ENCODE measurements around the gene CTRB1.
"Not testable (repeated sequence)": the region's sequence is repeated elsewhere in the genome, so short reads cannot be mapped to it uniquely, and the experiment has no call there.

CTRB1 gene

DNA sequence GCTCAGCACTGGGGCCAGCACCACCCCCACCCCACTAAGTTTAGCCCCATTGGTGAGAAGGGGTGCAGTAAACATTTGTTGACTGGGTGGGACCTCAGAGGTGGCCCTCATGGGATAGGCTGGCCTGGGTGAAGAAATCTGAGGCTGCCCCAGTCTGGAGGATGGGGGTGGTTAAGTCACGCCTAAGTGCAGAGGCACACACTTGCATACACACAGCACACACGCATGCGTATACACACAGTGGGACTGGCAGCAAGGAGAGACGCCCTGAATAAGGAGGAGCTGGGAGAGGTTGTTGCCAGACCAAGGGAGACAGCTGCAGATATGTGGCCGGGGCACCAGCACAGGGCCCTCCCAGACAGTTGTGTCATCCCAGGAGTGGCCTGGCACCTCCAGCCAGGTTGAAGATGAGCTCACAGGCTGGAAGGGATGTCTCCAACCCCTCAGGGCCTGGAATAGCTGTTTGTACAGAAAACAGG, 35.6 kb downstream of the CTRB1 start:
- no peak for DNase-seq (ENCODE audit: low read depth)

DNA sequence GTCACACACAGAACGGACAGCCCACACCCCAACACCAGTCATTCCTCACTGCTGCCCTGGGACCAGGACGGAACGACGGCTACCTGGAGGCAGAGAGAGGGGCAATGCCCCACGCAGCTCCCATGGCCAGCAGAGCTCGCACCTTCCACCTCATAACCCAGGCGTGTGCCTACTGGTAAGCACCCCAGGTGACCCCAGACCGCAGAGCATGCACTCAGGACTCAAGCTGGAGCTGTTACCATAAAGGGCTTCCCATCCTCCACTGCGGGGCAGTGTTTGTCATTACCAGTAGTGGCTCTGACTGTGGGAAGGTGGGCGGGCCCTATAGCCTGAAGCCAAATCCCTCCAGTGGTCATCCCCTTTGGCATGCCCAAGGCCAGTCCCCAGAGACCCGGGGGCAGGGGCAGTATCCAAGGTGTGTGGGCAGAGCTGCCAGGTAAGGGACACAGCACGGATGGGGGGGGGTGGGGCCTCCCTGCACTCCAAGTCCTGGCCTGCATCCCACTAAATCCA, 37.3 kb downstream of the CTRB1 start:
- no peak for DNase-seq (ENCODE audit: low read depth)

DNA sequence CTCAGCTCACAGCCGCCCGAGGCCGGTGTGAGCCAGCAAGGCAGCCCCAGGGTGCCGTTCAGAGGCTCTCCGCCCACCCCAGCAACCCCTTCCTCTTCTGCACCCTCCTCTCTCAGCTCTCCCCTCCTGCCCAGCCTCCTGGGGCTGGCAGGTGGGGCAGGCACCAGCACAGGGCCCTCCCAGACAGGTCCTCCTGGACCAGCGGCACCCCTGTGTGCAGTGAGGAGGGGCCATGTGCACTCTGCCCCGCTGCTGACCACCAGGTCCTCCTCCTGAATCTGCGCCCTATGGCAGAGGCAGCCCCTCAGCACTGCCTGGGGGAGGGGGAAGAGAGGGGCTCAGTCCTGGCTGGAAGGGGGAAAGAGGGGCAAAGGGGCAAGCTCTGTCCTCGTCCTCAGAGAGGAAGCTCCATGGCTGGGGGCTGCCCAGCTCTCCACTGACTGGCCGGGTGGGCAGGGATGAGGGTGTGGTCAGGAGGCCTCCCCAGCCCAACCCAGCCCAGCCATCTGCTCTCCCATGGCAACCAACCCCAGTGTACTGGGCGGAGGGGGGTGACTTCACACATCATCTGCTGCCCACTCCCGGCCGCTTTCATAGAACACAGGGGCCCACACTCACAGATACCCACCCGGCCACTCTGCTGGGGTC, 38.0 kb downstream of the CTRB1 start:
- DNase-seq (ENCODE audit: low read depth), result no peak

DNA sequence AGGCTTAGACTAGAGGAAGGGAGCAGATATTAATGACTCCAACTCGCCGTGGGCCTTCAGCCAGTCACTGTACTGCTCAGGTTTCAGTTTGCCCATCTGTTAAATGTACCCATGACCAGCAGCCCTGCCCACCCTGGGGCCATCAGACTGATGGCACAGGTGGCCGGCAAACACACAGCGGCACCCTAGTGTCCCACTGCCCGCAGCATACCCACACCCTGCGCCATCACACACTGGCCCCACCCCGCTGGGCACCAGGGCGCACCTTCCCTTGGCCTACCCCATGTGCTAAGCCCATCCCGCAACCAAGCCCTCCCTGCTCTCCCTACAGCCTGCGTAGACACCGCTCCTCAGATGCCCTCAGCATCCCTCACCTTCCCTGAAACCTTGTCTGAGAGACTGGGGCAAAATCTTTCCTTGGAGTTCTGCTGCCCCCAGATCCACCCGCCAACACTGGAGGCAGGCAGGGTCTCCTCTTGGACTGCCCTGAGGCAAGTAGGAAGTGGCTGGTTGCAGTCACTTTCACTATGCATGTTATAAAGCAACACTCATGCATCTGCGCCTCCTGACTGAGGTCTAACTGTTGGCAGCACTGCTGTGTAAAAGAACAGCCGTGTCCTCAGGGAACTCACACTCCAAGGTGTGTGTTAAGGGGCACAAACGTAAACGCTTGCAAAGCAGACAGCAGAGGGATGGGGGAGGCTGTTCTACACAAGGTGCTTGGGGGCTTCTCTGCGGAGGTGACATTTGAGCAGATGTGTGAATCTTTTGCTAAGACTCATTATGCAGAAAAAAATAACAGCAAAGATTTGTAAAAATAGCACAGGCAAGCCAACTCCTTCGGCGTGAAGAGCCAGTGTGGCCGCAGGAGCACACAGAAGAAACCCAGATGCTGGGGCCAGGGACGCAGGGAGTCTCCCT, 39.4 kb downstream of the CTRB1 start:
- DNase-seq (ENCODE audit: low read depth), result no peak

DNA sequence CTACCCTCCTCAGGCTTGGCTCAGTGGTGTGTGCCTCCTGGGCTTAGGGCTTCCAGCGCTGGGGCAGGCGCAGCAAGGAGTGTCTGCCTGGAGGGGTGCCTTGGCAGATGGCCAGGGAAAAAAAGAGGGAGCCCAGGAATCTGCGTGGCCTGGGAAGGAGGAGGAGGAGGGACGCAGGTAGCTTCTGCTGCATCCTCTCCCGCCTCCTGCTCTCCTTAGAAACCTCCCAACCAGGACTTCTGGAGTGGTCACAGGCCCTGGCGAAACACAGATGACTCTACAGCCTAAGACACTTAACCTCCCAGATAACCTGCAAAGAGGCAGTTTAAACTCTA, 40.0 kb downstream of the CTRB1 start:
- no peak for DNase-seq (ENCODE audit: low read depth)

DNA sequence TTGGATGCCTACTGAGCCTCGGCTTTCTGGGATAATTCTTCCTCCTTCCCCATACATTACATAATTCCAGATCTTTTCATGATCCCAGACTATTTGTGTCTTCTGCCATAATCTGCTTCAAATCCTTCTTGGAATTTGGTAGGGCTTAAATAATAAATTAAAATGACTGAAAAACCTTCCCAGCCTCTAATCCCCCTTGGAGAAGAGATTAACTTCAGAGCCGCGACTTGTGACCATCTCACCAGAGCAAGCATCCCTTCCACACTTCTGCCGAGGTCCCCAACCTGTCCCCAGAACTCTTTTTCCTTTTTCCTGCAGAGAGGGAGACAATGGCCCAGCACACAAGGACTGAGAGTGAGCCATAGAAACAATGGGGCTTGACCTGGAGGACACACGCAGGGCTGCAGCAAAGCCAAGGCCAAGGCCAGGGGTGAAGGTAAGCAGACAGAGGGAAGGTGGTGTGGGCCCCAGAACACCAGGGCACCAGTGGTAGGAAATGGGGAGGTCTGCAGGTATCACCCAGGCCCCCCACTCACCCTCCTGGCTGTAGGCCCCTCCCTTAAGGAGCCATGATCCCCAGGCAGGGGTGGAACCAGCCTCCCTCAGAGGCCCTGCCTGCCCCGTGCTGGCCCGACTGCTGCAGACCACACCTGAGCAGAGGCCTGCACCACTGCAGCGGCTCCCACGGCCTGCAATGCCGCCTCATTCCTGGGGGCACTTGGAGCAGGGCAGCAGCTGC, 42.2 kb downstream of the CTRB1 start:
- DNase-seq (ENCODE audit: low read depth), result no peak

DNA sequence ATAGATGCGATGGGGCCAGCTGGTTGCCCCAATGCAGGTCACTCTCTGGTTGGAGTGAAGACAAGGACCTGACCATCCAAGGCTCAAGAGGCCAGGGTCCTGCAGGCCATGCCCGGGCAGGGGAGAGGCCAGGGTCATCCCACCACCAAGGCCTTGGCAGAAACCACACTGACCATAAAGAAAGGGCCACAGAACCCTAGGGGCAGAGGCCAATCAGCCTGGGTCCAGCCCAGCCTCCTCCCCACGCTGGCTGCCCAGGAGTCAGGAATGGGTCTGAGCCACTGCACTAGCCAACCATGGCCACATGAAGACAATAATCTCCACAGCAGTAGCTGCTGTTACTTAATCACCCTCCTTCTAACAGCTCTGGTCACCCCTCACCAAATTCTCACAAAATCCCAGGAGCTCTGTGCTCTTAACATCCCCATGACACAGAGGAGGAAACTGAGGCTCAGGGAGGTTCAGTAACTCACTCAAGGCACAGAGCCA, 42.8 kb downstream of the CTRB1 start:
- no peak for DNase-seq (ENCODE audit: low read depth)

DNA sequence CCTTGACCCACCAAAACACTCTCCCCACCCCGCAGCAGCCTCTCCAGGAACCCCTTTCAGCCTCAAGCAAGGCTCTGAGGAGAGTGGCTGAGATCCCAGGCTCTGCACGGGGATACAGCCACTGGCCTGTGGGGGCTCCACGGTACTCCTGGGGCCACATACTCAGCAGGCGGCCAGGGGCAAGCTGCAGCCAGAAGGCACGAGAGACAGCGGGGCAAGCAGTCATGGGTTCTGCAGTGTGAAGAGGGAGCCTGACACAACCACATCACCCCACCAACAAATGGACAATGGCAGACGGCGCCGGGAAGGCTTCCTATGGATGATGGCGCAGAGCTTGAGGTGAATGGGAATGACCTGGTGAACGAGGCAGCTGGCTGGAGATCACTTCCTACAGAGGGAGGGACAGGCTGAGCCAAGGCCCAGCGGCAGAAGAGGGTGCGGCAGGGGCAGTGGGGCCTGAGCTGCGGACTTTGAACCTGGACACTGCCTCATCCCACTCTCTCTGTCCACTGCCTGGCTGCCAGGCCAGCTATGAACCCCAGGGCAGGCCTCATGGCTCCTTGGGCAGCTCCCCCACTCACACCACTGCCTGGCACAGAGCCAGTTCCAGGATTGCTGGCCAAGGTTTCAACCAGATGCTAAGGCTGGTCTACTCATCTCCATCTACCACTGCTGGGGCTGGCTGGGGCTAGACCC, 43.5 kb downstream of the CTRB1 start:
- no peak for DNase-seq (ENCODE audit: low read depth)

DNA sequence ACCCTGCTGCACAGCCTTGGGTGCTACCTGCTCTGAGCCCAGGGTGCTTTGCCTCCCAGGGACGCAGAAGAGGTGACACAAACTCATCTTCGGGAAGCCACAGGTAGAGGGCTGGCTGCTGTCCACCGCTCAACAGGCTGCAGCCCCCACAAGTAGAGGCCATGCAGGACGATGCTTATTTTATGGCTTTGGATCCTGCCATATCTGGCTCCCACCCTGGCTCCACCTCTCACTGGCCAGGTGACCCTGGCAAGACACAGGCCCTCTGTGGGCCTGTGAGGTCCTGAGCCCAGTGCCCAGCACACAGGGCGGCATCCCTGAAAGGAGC, 44.0 kb downstream of the CTRB1 start:
- no peak for DNase-seq (ENCODE audit: low read depth)

DNA sequence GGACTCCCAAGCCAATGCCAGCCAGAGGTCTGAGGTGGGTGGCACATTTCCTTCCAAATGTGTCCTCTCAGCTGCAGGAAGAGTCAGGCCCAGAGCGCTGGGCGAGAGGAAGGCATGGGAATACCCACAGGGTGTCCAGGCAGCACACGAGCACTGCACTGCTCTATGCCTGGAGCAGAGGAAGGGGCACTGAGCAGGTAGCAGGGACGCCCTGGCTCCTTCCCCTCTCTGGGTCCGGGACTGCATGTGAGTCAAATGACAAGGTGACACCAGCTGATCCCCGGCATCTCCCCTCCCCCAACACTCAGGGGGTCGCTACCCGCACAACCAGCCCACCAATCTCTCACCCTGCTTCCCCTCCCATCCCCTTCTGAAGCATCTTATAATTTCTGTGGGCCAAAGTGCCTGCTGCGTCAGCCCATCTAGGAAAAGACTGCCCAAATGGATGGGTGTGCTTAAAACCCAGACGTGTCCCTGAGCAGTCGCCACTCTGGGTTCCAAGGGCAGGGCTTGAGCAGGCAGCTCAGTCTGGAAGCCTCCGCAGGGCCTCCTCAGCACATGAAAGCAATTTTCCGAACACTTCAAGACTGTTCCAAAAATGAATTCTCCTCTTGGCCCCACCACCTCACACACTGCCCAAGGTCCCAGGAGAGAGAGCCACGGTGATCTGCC, 44.6 kb downstream of the CTRB1 start:
- DNase-seq (ENCODE audit: low read depth), result no peak

DNA sequence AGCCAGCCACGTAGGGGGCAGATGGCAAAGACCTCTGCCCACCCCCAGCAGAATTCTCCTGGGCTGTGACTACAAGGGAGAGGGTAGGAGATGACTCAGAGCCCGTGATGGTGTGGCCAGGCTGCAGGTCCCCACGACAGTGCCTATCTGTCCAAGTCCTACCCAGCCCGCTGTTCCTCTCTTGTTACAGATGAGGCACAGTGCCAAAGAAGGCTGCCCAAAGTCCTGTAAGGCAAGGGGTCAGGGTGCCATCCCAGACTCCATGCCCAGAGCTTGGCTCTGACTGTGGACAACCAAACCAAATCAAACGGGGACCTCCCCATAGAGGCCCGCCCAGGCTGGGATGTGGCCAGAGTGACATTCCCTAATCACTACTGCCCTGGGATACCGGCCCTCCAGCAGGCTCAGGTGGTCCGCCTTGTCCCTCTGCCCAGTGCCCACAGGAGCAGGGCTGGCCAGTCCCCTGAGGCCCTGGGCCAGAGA, 45.2 kb downstream of the CTRB1 start:
- no peak for DNase-seq (ENCODE audit: low read depth)

DNA sequence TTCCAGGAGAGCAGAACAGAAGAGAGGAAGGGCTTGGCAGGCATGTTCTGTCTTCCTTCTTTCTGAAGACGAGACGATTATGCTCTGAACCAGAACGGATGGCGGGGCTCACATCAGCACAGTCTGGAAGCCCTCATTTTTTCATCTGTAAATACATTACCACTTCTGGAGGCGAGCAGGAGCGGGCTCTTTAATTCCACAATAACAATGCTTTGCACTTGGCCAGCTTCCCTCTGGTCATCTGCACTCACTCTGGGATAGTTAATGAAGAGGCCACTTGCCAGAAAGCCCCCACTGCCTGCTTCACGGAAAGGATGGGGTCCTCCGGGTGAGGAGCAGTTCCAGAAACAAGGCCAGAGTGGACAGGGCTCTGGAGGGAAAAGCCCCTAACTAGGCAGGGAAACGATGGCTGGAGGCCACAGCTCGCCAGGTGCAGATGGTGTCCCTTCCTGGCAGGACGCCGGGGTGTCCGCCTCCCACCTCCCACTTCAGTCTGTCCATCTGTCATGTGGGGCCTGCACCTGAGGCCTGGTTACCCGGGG, 45.7 kb downstream of the CTRB1 start:
- DNase-seq (ENCODE audit: low read depth), result no peak

DNA sequence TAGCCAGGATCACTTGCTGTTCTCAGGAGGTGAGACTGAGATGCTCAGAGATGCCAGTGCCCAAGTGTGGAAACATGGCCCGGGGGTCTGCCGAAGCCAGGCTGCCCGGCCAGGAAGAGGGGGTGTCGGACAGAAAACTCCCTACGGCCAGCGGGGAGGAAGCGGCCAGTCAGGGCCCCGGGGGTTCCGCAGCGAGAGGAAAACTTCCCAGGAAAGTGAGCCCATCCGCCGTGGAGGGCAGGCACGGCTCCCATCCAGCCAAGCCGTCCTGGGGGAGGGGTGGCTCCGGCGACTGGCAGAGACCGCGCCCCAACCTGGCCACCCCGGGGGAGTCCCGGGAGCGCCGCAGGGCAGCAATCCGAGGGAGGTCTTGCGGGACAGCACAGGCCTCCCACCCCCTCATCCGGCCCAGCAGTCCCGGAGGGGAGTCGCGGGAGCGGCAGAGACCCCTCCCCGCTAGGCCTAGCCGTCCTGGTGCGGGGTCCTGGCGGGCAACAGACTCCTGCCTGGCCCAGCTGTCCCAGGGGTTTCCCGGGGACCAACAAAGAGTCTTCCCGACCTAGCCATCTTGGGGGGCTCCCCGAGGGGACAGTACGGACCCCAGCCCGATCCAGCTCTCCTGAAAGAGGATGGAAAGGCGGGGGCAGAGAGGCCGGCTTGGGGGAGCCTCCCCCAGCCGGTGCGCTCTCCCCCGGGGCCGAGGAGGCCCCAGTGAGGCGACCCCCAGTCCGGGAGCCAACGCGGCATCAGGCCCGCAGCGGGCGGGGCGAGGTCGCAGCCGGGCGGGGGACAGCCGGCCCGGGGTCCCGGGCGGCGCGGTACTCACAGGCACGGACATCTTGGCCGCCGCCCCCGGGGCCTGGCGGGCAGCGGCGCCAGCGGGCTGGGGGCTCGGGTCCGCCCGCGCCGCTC, 46.5 kb downstream of the CTRB1 start:
- DNase-seq (ENCODE audit: low read depth), result no peak

DNA sequence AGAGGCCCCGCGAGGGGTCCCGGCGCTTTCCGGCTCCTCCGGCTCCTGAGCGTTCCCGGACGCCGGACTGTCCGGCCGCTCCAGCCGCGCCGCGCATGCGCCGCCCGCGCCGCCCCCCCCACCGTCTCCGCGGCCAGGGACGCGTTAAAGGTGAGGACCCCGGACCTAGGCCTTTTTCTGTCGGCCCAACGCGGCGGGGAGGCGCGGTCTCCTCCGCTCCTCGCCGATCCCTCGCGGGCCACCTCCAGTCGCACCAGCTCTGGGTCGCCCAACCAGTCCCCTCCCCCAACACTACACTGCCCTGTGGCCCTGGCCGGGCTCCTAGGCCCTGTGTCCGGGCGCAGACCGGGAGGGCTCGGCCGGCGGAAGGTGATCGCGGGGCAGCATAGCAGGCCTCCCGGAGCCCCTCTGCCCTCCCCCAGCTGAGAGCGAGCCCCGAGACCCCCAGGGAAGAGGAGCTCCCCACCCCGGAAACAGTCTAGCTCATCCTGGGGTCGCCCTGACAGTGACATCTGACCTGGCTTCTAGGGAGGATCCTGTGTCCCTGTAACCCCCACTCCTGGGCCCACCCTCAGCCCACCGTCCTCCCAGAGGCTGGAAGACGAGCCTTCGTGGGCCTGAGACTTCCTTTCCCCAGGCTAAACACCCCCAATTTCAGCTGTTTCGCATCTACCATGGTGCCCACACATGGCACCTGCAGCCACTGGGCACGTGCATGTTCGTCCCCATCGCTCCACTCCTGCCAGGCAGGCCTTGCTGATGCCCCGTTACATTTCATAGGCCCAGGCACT, 47.3 kb downstream of the CTRB1 start:
- no peak for DNase-seq (ENCODE audit: low read depth)

DNA sequence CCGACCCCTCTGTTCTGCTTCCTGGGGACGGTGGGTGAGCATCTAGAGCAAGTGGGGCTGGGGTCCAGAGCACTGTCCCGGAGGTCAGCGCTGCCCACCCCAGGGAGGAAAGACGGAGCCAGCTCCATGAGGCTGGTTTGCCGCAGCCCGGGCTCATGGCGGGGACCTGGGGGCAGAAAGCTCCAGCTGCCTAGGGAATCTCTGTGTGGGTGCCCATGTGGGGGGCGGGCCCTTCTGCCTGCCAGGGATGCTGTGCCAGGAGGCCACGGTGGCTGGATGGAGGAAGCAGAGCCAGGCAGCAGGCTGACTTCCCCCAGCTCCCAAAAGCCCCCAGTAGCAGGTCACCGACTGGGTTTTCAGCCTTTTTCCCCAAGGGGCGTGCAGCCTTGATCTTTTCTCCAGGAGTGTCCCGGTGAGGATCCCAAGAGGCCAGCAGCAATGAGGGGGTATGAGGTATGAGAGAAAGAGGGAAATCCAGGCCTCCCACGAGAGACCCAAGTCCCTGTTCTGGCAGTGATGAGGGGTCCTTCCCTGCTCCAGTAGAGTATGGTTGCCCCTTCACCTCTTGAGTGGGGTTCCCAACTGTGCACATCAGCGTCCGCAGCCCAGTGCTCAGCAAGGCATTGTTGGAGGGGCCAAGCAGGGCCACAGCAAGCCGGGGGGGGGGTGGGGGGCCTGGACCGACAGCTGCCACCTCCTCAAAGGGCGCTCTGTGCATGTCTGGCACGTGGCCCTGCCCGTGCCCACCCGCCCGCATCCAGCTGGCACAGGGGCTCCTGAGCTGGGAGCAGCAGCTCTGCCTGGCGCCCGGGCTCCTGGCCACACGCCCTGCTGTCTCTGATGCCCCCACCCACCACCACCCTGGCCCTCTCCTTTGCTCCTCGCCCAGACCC, 48.2 kb downstream of the CTRB1 start:
- DNase-seq (ENCODE audit: low read depth), result no peak

DNA sequence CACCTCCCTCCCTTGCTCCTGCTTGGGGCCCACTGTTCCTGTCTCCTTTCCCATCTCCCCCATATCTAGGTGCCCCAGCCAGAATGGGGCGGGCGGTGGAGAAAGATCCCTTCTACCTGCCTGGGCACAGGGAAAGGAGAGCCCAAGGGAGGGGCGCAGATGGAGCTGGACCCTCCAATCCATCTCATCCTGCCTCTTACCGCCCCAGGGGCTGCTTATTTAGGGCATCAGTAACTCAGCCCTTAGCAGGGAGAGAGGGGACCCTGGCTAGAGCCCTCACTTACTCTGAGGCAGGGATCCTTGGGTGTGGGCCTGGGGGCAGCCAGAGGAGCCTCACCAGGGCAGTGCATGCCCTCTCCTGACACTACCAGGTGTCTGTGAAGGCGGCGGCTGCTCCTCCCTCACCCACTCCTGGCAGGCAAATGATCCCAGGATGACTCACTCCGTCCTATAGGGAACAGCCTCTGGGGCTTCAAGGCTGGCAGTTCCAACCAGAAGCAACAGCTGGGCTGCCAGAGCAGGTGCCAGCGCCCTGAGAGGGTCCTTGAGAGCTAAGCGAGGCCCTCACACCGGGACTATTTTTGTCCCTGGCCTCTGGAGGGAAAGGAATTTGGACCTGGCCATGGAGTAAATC, 49.0 kb downstream of the CTRB1 start:
- no peak for DNase-seq (ENCODE audit: low read depth)

DNA sequence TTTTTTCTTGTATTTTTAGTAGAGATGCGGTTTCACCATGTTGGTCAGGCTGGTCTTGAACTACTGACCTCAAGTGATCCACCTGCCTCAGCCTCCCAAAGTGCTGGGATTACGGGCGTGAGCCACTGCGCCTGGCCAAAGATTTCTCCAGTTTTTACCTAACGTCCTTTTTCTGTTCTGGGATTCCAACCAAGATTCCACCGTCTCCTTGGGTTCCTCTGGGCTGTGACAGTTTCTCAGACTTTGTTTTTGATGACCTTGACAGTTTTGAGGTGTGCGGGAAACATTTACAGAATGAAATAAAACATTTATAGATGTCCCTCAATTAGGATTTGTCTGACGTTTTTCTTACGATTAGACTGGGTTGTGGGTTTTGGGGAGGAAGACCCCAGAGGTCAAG, 50.6 kb downstream of the CTRB1 start:
- not testable (repeated sequence) for DNase-seq (ENCODE audit: low read depth)

Data from activated gamma-delta T cell treated with anti-CD3 and anti-CD28 coated beads, Interleukin-2, amount 50 U/mL, for 16 hours (primary cell).